H9 (cell line): Measurements from ENCODE around the gene ELFN2. TPM values are rescaled to one million over a fixed set of nuclear protein-coding genes. Genes with fewer than 3 reads are reported as not detected.

Experiments
- DNase-seq: peaks from one replicate; pipeline ENCODE4 v3.0.0-alpha.2; 2017
- H2AFZ ChIP-seq: one replicate; pipeline ENCODE4 v1.6.1; 2013; ENCODE audit warnings: mild to moderate bottlenecking, low read length, control low read depth, moderate library complexity
- H2AK5ac ChIP-seq: 2 replicates; pipeline ENCODE4 v1.6.1; 2013; ENCODE audit warnings: low read length, control low read depth, mixed read lengths; ENCODE audit not compliant: insufficient read length
- H2BK120ac ChIP-seq: one replicate; pipeline ENCODE4 v1.6.1; 2013; ENCODE audit warnings: low read depth, mild to moderate bottlenecking, low read length, control low read depth, inconsistent platforms; ENCODE audit not compliant: poor library complexity, severe bottlenecking
- H2BK12ac ChIP-seq: 2 replicates; pipeline ENCODE4 v1.6.1; 2013; ENCODE audit warnings: low read length, control low read depth, mixed read lengths, low read depth; ENCODE audit not compliant: insufficient read length
- H2BK15ac ChIP-seq: 2 replicates; pipeline ENCODE4 v1.6.1; 2013; ENCODE audit warnings: low read depth, low read length, control low read depth
- H2BK20ac ChIP-seq: one replicate; pipeline ENCODE4 v1.6.1; 2013; ENCODE audit warnings: low read depth, mild to moderate bottlenecking, low read length, control low read depth, inconsistent platforms; ENCODE audit not compliant: poor library complexity, severe bottlenecking
- H2BK5ac ChIP-seq: 2 replicates; pipeline ENCODE4 v1.6.1; 2013; ENCODE audit warnings: low read length, control low read depth, mixed read lengths; ENCODE audit not compliant: insufficient read length
- H3K14ac ChIP-seq: 2 replicates; pipeline ENCODE4 v1.6.1; 2013; ENCODE audit warnings: low read length, control low read depth; ENCODE audit not compliant: insufficient read depth
- H3K18ac ChIP-seq: 2 replicates; pipeline ENCODE4 v1.6.1; 2013; ENCODE audit warnings: low read depth, mild to moderate bottlenecking, mixed read lengths, low read length, control low read depth; ENCODE audit not compliant: insufficient read length
- H3K23ac ChIP-seq: 2 replicates; pipeline ENCODE4 v1.6.1; 2013; ENCODE audit warnings: low read length, control low read depth, mixed read lengths, low read depth; ENCODE audit not compliant: insufficient read length
- H3K23me2 ChIP-seq: 2 replicates; pipeline ENCODE4 v1.6.1; 2013; ENCODE audit warnings: low read depth, mild to moderate bottlenecking, mixed read lengths, low read length, control low read depth; ENCODE audit not compliant: insufficient read length, poor library complexity, severe bottlenecking
- H3K27ac ChIP-seq: 2 replicates; pipeline ENCODE4 v1.5.1; 2013; ENCODE audit warnings: low read length, control low read depth, mixed read lengths, low read depth; ENCODE audit not compliant: insufficient read length
- H3K27me3 ChIP-seq: 2 replicates; pipeline ENCODE4 v1.6.1; 2013; ENCODE audit warnings: low read length, control low read depth, inconsistent platforms; ENCODE audit not compliant: insufficient read depth
- H3K4ac ChIP-seq: 2 replicates; pipeline ENCODE4 v1.6.1; 2013; ENCODE audit warnings: low read depth, mild to moderate bottlenecking, control low read depth, inconsistent platforms, low read length, moderate library complexity
- H3K4me1 ChIP-seq: 2 replicates; pipeline ENCODE4 v1.6.1; 2013; ENCODE audit warnings: low read length, control low read depth, inconsistent platforms; ENCODE audit not compliant: insufficient read depth
- H3K4me2 ChIP-seq: 2 replicates; pipeline ENCODE4 v1.6.1; 2013; ENCODE audit warnings: low read length, control low read depth, mixed read lengths; ENCODE audit not compliant: insufficient read length, insufficient read depth
- H3K56ac ChIP-seq: 2 replicates; pipeline ENCODE4 v1.6.1; 2013; ENCODE audit warnings: low read depth, mild to moderate bottlenecking, mixed read lengths, low read length, control low read depth; ENCODE audit not compliant: insufficient read length
- H3K79me1 ChIP-seq: 2 replicates; pipeline ENCODE4 v1.6.1; 2013; ENCODE audit warnings: low read depth, mild to moderate bottlenecking, moderate library complexity, low read length, control low read depth, inconsistent platforms; ENCODE audit not compliant: insufficient read depth, poor library complexity, severe bottlenecking
- H3K79me2 ChIP-seq: 2 replicates; pipeline ENCODE4 v1.6.1; 2013; ENCODE audit warnings: low read length, control low read depth, inconsistent platforms; ENCODE audit not compliant: insufficient read depth
- H3K9ac ChIP-seq: 2 replicates; pipeline ENCODE4 v1.6.1; 2013; ENCODE audit warnings: low read length, control low read depth, mixed read lengths; ENCODE audit not compliant: insufficient read length; ENCODE audit errors: extremely low read depth
- H3K9me3 ChIP-seq: one replicate; pipeline ENCODE4 v1.6.1; 2013; ENCODE audit warnings: low read depth, low read length, inconsistent platforms; ENCODE audit not compliant: control insufficient read depth
- H3T11ph ChIP-seq: one replicate; pipeline ENCODE4 v1.6.1; 2013; ENCODE audit warnings: mild to moderate bottlenecking, low read length, control low read depth, inconsistent platforms
- H4K20me1 ChIP-seq: one replicate; pipeline ENCODE4 v1.6.1; 2013; ENCODE audit not compliant: control insufficient read depth, insufficient read length, insufficient read depth
- H4K5ac ChIP-seq: 2 replicates; pipeline ENCODE4 v1.6.1; 2013; ENCODE audit warnings: low read depth, mild to moderate bottlenecking, mixed read lengths, low read length, control low read depth; ENCODE audit not compliant: insufficient read length
- H4K8ac ChIP-seq: replicated peaks from 2 replicates; pipeline ENCODE4 v1.6.1; 2013; ENCODE audit warnings: low read length, control low read depth, mixed read lengths, low read depth; ENCODE audit not compliant: insufficient read length
- H4K91ac ChIP-seq: 2 replicates; pipeline ENCODE4 v1.6.1; 2013; ENCODE audit warnings: low read depth, mild to moderate bottlenecking, moderate library complexity, mixed read lengths, low read length, control low read depth; ENCODE audit not compliant: insufficient read length
- H3K27ac Mint-ChIP-seq, 3 experiments: 2 replicates in 2 of 3; 3 replicates in 1 of 3; pipeline ENCODE4 v1.8.0; 2020 to 2021; ENCODE audit warnings: mixed read lengths in 3 of 3, mild to moderate bottlenecking in 1 of 3, moderate library complexity in 1 of 3
- H3K27me3 Mint-ChIP-seq: 2 replicates; pipeline ENCODE4 v1.8.0; 2021; ENCODE audit warnings: low read depth, mild to moderate bottlenecking, moderate library complexity, mixed read lengths
- H3K36me3 Mint-ChIP-seq, 3 experiments: 2 replicates in 2 of 3; 3 replicates in 1 of 3; pipeline ENCODE4 v1.8.0; 2020 to 2021; ENCODE audit warnings: low read depth in 3 of 3, mixed read lengths in 3 of 3; ENCODE audit not compliant: insufficient read depth in 1 of 3
- H3K4me1 Mint-ChIP-seq, 2 experiments: 2 replicates each; pipeline ENCODE4 v1.8.0; 2020; ENCODE audit warnings: mixed read lengths in 2 of 2
- H3K4me3 Mint-ChIP-seq, 2 experiments: 2 replicates in 1 of 2; 3 replicates in 1 of 2; pipeline ENCODE4 v1.8.0; 2020 to 2021; ENCODE audit warnings: mild to moderate bottlenecking in 2 of 2, mixed read lengths in 2 of 2, moderate library complexity in 1 of 2
- H3K9me3 Mint-ChIP-seq, 2 experiments: 2 replicates in 1 of 2; 3 replicates in 1 of 2; pipeline ENCODE4 v1.8.0; 2020; ENCODE audit warnings: mild to moderate bottlenecking in 2 of 2, mixed read lengths in 2 of 2, moderate library complexity in 1 of 2
- CTCF ChIP-seq: fragments of 200-600 bp; sonication (generic); conservative IDR thresholded peaks from 3 replicates; pipeline ENCODE4 v1.8.0; 2021; ENCODE audit warnings: antibody characterized with exemption, mild to moderate bottlenecking
- WGBS: extraction: QIAGEN DNeasy Blood & Tissue Kit; methylation state at CpG from one replicate; pipeline ENCODE4 v1.1.7; 2013; ENCODE audit warnings: missing lambda C conversion rate, low lambda C conversion rate, mixed read lengths; ENCODE audit not compliant: insufficient read length; ENCODE audit errors: extremely low coverage; 5-methylcytosine and 5-hydroxymethylcytosine counted together
- total RNA-seq: library from RNA; stranded (reverse); gene quantifications from 2 replicates; pipeline ENCODE4 v1.2.1, GENCODE V29; 2021

ELFN2 gene
- total RNA-seq, 1 experiment from 2014 or later: 0.70 TPM

- H3K27me3 ChIP-seq: no peaks in the 10 kb centered on the region
- H3K23ac ChIP-seq: no peak overlapping the region
- no peak overlapping the region for H4K91ac ChIP-seq
- H3K4me2 ChIP-seq: no peak overlapping the region
- Mint-ChIP-seq H3K36me3 (no peaks in the 10 kb centered on the region), H3K9me3 (no peaks in the 10 kb centered on the region; a peak in 1 of 5 replicates), H3K27me3 (peaks cover 24% of the 10 kb centered on the region), H3K4me3 (no peak overlapping the region), H3K27ac (no peak overlapping the region), H3K4me1 (peaks cover 4 to 20% of the 10 kb centered on the region in 2 experiments; a peak in 3 of 4 replicates)
- H3K18ac ChIP-seq: no peak overlapping the region
- no peak overlapping the region for H2AFZ ChIP-seq
- no peak overlapping the region for H2BK12ac ChIP-seq
- no peak overlapping the region for H3K56ac ChIP-seq
- no peak overlapping the region for H2AK5ac ChIP-seq
- no peak overlapping the region for H2BK15ac ChIP-seq
- no peak overlapping the region for H3T11ph ChIP-seq
- H2BK120ac ChIP-seq: no peak overlapping the region
- H3K23me2 ChIP-seq: no peaks in the 10 kb centered on the region
- H4K8ac ChIP-seq: no peak overlapping the region
- no peaks in the 10 kb centered on the region for H4K20me1 ChIP-seq
- no peak overlapping the region for H3K27ac ChIP-seq
- no peak overlapping the region for H2BK20ac ChIP-seq
- TF ChIP-seq CTCF: no peak
- no peak overlapping the region for H3K4ac ChIP-seq
- H2BK5ac ChIP-seq: no peak overlapping the region
- H3K79me2 ChIP-seq: no peaks in the 10 kb centered on the region
- no peaks in the 10 kb centered on the region for H3K4me1 ChIP-seq
- H3K79me1 ChIP-seq: no peaks in the 10 kb centered on the region
- no peak overlapping the region for H4K5ac ChIP-seq
- no CpG with 5 or more reads among the region's 7 CpGs for WGBS
- no peak overlapping the region for H3K9ac ChIP-seq
- H3K9me3 ChIP-seq: no peaks in the 10 kb centered on the region
- H3K14ac ChIP-seq: no peak overlapping the region
- DNase-seq: no peak
These were observed 74.8 kb downstream of the ELFN2 start for GRCh38 chr22:37352481-37352880.
